H1 (cell line): ENCODE measurements around the gene CLDN4.

Experiments used
- CTCF ChIP-seq, 3 experiments: IDR thresholded peaks; 1 replicate in 2 of 3; 2 replicates in 1 of 3; pipeline versions ENCODE4 v1.5.1 to v1.6.1; 2011; ENCODE audit warnings: low read length in 3 of 3, mild to moderate bottlenecking in 3 of 3, inconsistent platforms in 2 of 3, low read depth in 1 of 3, moderate library complexity in 1 of 3; ENCODE audit not compliant: insufficient read depth in 1 of 3; ENCODE audit errors: control extremely low read depth in 1 of 3
- SIX5 ChIP-seq: IDR thresholded peaks from 2 replicates; pipeline ENCODE4 v1.6.1; 2011; ENCODE audit warnings: mild to moderate bottlenecking, low read depth, low read length

GRCh38 chr7:73869011-73869798 is 38.4 kb downstream of the CLDN4 start:
- TF ChIP-seq CTCF (IDR thresholded peaks at IDR 0.05; ENCODE audit: control extremely low read depth in 1 of 3, insufficient read depth in 1 of 3, low read depth in 1 of 3, low read length in 3 of 3) (no peak), SIX5 (no peak)
